Calu3 (cell line): ENCODE results near the gene SPATA2L. TPM values are rescaled to one million over a fixed set of nuclear protein-coding genes. Genes with fewer than 3 reads are reported as not detected.
"Not testable (repeated sequence)": the region's sequence is repeated elsewhere in the genome, so short reads cannot be mapped to it uniquely, and the experiment has no call there.

Experiments
- BruUV-seq: library from RNA; stranded (reverse); fragments of 400-500 nt; replicated peaks from 2 replicates; lab custom pipeline; 2021; lab: Mats Ljungman, UMichigan
- CTCF ChIA-PET: fragments of 300-600 bp; sonication (Branson Sonifier 250); formaldehyde crosslinking; loops from one replicate; lab custom pipeline; 2022; ENCODE audit warnings: antibody characterized with exemption; lab: Charles Lee
- DNase-seq: peaks from one replicate; pipeline ENCODE4 v3.0.0; 2022
- H3K27ac Mint-ChIP-seq: one replicate; pipeline ENCODE4 v1.8.0; 2022; ENCODE audit warnings: mixed read lengths; ENCODE audit not compliant: unreplicated experiment
- H3K27me3 Mint-ChIP-seq: one replicate; pipeline ENCODE4 v1.8.0; 2022; ENCODE audit warnings: mixed read lengths; ENCODE audit not compliant: unreplicated experiment
- H3K36me3 Mint-ChIP-seq: one replicate; pipeline ENCODE4 v1.8.0; 2022; ENCODE audit warnings: mild to moderate bottlenecking, moderate library complexity, mixed read lengths; ENCODE audit not compliant: insufficient read depth, unreplicated experiment
- H3K4me1 Mint-ChIP-seq: one replicate; pipeline ENCODE4 v1.8.0; 2022; ENCODE audit warnings: mild to moderate bottlenecking, low read depth, mixed read lengths; ENCODE audit not compliant: unreplicated experiment
- H3K4me3 Mint-ChIP-seq: one replicate; pipeline ENCODE4 v1.8.0; 2022; ENCODE audit warnings: mild to moderate bottlenecking, low read depth, moderate library complexity, mixed read lengths; ENCODE audit not compliant: unreplicated experiment
- H3K9me3 Mint-ChIP-seq: one replicate; pipeline ENCODE4 v1.8.0; 2022; ENCODE audit warnings: low read depth, mixed read lengths; ENCODE audit not compliant: unreplicated experiment
- intact Hi-C: fragments of 100-400 bp; cut with micrococcal nuclease; formaldehyde crosslinking; loops from one replicate; pipeline ENCODE4 v1.10.0; 2022; ENCODE audit not compliant: unreplicated experiment
- total RNA-seq: library from RNA; stranded (reverse); gene quantifications from 2 replicates; pipeline ENCODE4 v1.2.3, GENCODE V29; 2022
- TF ChIP-seq, protein P1 (sequence below): fragments of 200-600 bp; IDR thresholded peaks from one replicate; pipeline ENCODE4 v1.8.0; 2022; ENCODE audit warnings: antibody characterized with exemption; ENCODE audit not compliant: unreplicated experiment

Gene SPATA2L
- total RNA-seq, 1 experiment from 2014 or later: 20.7 TPM

DNA sequence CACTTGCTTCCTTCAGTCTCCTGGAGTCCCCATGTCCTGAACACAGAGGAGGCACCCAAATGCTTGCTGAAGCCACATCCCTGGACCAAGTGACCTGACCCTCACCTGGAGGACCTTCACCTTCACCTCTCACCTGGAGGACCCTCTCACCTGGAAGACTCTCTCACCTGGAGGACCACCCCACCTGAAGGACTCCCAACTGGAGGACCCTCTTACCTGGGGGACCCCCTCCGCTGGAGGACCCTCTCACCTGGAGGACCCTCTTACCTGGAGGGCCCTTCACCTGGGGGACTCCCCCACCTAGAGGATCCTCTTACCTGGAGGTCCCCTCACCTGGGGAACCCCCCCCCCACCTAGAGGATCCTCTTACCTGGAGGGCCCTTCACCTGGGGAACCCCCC is 15.6 kb downstream of the SPATA2L start:
- Mint-ChIP-seq H3K27me3 (no peaks in the 10 kb centered on the region), H3K9me3 (no peaks in the 10 kb centered on the region), H3K36me3 (peaks cover 61% of the 10 kb centered on the region), H3K27ac (no peak overlapping the region), H3K4me1 (peaks cover 10% of the 10 kb centered on the region), H3K4me3 (peak overlapping the region; percentile 82)
- DNase-seq: no peak
- TF ChIP-seq, protein P1, sequence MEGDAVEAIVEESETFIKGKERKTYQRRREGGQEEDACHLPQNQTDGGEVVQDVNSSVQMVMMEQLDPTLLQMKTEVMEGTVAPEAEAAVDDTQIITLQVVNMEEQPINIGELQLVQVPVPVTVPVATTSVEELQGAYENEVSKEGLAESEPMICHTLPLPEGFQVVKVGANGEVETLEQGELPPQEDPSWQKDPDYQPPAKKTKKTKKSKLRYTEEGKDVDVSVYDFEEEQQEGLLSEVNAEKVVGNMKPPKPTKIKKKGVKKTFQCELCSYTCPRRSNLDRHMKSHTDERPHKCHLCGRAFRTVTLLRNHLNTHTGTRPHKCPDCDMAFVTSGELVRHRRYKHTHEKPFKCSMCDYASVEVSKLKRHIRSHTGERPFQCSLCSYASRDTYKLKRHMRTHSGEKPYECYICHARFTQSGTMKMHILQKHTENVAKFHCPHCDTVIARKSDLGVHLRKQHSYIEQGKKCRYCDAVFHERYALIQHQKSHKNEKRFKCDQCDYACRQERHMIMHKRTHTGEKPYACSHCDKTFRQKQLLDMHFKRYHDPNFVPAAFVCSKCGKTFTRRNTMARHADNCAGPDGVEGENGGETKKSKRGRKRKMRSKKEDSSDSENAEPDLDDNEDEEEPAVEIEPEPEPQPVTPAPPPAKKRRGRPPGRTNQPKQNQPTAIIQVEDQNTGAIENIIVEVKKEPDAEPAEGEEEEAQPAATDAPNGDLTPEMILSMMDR: no peak
- BruUV-seq: no TSS peak
- intact Hi-C loops: no loop called here
- CTCF ChIA-PET: interaction anchor here (0.5 to 1.5 kb wide), 4 partner anchors 15 to 118 kb away, joined by 3 to 17 read pairs (median 6); partner anchors contain the start of genes CHMP1A, SPATA2L and SPATA33

DNA sequence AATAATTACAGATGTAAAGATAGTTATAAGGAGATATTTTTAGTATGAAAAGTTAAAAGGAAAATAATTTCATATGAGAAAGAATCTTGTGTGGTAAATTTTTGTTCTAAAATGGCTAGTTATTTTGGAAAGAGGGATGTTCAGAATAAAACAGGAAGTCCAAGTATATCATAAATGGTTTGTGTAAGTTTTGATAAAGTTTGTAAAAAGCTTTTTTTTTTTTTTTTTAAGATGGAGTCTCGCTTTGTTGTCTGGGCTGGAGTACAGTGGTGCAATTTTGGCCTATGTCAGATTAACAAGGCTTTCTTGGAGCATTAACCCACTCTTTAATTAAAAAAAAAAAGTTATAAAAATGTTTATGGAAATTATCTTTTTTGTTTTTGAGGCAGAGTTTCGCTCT is 23.2 kb downstream of the SPATA2L start:
- Mint-ChIP-seq H3K27me3 (no peaks in the 10 kb centered on the region), H3K36me3 (peaks cover 7% of the 10 kb centered on the region), H3K4me1 (no peaks in the 10 kb centered on the region), H3K4me3 (no peak overlapping the region), H3K27ac (no peak overlapping the region), H3K9me3 (no peaks in the 10 kb centered on the region)
- no TSS peak for BruUV-seq
- CTCF ChIA-PET: interaction anchor here (0.7 kb wide), 1 partner anchor 22 kb away, joined by 5 read pairs; no protein-coding TSS in a partner anchor
- intact Hi-C loops: no loop called here
- no peak for DNase-seq
- TF ChIP-seq, protein P1: no peak

GRCh38 chr16:89672177-89672941 is 29.1 kb downstream of the SPATA2L start:
- no peak overlapping the region for H3K4me3 Mint-ChIP-seq
- H3K4me1 Mint-ChIP-seq: no peaks in the 10 kb centered on the region
- peaks cover 18% of the 10 kb centered on the region for H3K36me3 Mint-ChIP-seq
- H3K27me3 Mint-ChIP-seq: no peaks in the 10 kb centered on the region
- CTCF ChIA-PET: no interaction called here
- DNase-seq: no peak
- intact Hi-C loops: no loop called here
- H3K27ac Mint-ChIP-seq: no peak overlapping the region
- TF ChIP-seq, protein P1: no peak
- BruUV-seq: no TSS peak
- no peaks in the 10 kb centered on the region for H3K9me3 Mint-ChIP-seq

DNA sequence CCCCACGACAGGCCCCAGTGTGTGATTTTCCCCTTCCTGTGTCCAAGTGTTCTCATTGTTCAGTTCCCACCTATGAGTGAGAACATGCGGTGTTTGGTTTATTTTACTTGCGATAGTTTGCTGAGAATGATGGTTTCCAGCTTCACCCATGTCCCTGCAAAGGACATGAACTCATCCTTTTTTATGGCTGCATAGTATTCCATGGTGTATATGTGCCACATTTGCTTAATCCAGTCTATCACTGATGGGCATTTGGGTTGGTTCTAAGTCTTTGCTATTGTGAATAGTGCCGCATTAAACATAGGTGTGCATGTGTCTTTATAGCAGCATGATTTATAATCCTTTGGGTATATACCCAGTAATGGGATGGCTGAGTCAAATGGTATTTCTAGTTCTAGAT is 29.9 kb downstream of the SPATA2L start:
- H3K27me3 Mint-ChIP-seq, H3K9me3 Mint-ChIP-seq, BruUV-seq, DNase-seq, H3K4me1 Mint-ChIP-seq, H3K27ac Mint-ChIP-seq, intact Hi-C loops, H3K4me3 Mint-ChIP-seq: not testable (repeated sequence)
- CTCF ChIA-PET: interaction anchor here (0.6 to 0.8 kb wide), 2 partner anchors 8 to 86 kb away, joined by 3 read pairs; no protein-coding TSS in a partner anchor
- peaks cover 18% of the 10 kb centered on the region for H3K36me3 Mint-ChIP-seq
